Endothelial cell (in vitro differentiated cells): ENCODE data around the gene SPATA32. TPM values are rescaled to one million over a fixed set of nuclear protein-coding genes. Genes with fewer than 3 reads are reported as not detected.

Experiments
- DNase-seq: peaks from one replicate; pipeline ENCODE4 v3.0.0; 2021; ENCODE audit warnings: low spot score
- H3K27ac Mint-ChIP-seq: one replicate; pipeline ENCODE4 v1.8.0; 2021; ENCODE audit warnings: mixed read lengths, inconsistent platforms; ENCODE audit not compliant: unreplicated experiment
- H3K27me3 Mint-ChIP-seq: one replicate; pipeline ENCODE4 v1.8.0; 2021; ENCODE audit warnings: mild to moderate bottlenecking, moderate library complexity, mixed read lengths, inconsistent platforms; ENCODE audit not compliant: unreplicated experiment
- H3K36me3 Mint-ChIP-seq: one replicate; pipeline ENCODE4 v1.8.0; 2021; ENCODE audit warnings: mild to moderate bottlenecking, low read depth, mixed read lengths, inconsistent platforms; ENCODE audit not compliant: unreplicated experiment
- H3K4me1 Mint-ChIP-seq: one replicate; pipeline ENCODE4 v1.8.0; 2021; ENCODE audit warnings: mild to moderate bottlenecking, mixed read lengths, inconsistent platforms; ENCODE audit not compliant: unreplicated experiment
- H3K4me3 Mint-ChIP-seq: one replicate; pipeline ENCODE4 v1.8.0; 2021; ENCODE audit warnings: mild to moderate bottlenecking, mixed read lengths, inconsistent platforms; ENCODE audit not compliant: unreplicated experiment
- H3K9me3 Mint-ChIP-seq: one replicate; pipeline ENCODE4 v1.8.0; 2021; ENCODE audit warnings: mixed read lengths, inconsistent platforms; ENCODE audit not compliant: unreplicated experiment
- total RNA-seq: library from RNA; stranded (reverse); fragmentation: NEBNext Ultra II Directional; extraction: Animal tissue kit (Norgen Biotek cat#: 25700); gene quantifications from one replicate; pipeline ENCODE4 v1.2.1, GENCODE V29; 2021; ENCODE audit not compliant: unreplicated experiment
- TF ChIP-seq, protein P1 (sequence below): fragments of 200-600 bp; sonication (generic); IDR thresholded peaks from one replicate; pipeline ENCODE4 v1.5.0; 2021; ENCODE audit warnings: antibody characterized with exemption; ENCODE audit not compliant: unreplicated experiment

The SPATA32 gene
- total RNA-seq, 1 donor from 2014 or later, result not detected

DNA sequence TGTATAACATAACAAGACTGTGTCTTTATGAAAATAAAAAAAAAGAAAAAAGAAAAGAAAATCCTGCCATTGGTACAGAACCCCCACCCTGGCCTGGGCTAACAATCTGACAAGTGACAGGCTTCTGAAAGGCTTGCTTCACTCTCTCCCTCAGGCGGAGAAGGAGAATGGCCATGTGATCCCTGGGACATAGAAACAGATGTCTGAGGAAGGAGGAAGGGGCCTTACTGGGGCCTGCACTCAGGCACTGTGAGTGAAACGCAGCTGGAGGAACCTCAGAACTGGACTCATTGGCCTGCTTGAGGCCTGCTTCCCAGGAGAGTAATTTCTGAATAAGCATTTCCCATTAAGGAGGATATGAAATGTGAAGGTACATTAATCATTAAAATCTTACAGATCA, 37.5 kb upstream of the SPATA32 start:
- TF ChIP-seq, protein P1, sequence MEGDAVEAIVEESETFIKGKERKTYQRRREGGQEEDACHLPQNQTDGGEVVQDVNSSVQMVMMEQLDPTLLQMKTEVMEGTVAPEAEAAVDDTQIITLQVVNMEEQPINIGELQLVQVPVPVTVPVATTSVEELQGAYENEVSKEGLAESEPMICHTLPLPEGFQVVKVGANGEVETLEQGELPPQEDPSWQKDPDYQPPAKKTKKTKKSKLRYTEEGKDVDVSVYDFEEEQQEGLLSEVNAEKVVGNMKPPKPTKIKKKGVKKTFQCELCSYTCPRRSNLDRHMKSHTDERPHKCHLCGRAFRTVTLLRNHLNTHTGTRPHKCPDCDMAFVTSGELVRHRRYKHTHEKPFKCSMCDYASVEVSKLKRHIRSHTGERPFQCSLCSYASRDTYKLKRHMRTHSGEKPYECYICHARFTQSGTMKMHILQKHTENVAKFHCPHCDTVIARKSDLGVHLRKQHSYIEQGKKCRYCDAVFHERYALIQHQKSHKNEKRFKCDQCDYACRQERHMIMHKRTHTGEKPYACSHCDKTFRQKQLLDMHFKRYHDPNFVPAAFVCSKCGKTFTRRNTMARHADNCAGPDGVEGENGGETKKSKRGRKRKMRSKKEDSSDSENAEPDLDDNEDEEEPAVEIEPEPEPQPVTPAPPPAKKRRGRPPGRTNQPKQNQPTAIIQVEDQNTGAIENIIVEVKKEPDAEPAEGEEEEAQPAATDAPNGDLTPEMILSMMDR, result no peak
- Mint-ChIP-seq H3K36me3 (no peaks in the 10 kb centered on the region), H3K9me3 (no peaks in the 10 kb centered on the region), H3K27me3 (peaks cover 1% of the 10 kb centered on the region), H3K4me1 (peaks cover 6% of the 10 kb centered on the region), H3K4me3 (no peak overlapping the region), H3K27ac (peak overlapping the region; percentile 63)
- no peak for DNase-seq

DNA sequence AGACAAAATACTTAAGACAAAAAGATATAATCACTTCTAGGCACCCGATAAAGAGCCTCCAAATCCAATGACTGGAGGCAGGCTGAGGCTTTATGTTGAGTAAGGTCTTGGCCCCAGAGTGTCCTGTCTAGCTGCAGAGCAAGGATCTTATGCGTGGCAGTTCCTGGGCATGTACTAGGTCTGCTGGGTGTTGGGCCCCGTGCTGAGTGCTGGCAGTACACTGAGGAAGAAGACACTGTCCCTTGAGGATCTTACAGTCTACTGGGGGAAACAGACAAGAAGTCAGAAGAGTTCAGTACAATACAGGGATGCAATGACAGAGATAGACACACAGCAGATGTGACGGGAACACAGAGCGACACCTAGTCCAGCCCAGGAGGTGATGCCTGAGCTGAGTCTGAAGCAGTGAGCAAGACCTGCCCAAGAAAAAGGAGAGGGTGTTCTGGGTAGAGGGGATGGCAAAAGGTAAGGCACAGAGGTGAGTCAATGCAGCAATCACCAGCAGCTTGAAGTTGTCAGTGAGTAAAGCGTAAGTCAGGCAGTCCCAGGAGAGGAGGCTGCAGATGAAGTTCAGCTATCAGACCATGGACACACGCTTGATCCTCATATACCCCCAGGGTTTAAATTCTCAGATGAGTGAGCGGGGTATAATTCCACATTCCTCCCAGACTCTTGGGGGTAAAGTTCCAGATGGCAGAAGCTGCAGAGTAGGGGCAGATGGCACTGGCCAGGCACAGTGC, 36.8 kb upstream of the SPATA32 start:
- no peaks in the 10 kb centered on the region for H3K9me3 Mint-ChIP-seq
- peaks cover 6% of the 10 kb centered on the region for H3K4me1 Mint-ChIP-seq
- no peak for DNase-seq
- no peak overlapping the region for H3K4me3 Mint-ChIP-seq
- H3K27me3 Mint-ChIP-seq, result peaks cover 3% of the 10 kb centered on the region
- H3K27ac Mint-ChIP-seq, result no peak overlapping the region
- no peaks in the 10 kb centered on the region for H3K36me3 Mint-ChIP-seq
- TF ChIP-seq, protein P1, result no peak

- no peak overlapping the region for H3K27ac Mint-ChIP-seq
- H3K4me3 Mint-ChIP-seq, result no peak overlapping the region
- no peaks in the 10 kb centered on the region for H3K36me3 Mint-ChIP-seq
- TF ChIP-seq, protein P1, result no peak
- no peak for DNase-seq
- H3K9me3 Mint-ChIP-seq, result no peaks in the 10 kb centered on the region
- peaks cover 6% of the 10 kb centered on the region for H3K4me1 Mint-ChIP-seq
- H3K27me3 Mint-ChIP-seq, result peaks cover 5% of the 10 kb centered on the region
Measured at GRCh38 chr17:45296833-45297124, 34.9 kb upstream of the SPATA32 start.

GRCh38 chr17:45296003-45296832, 34.3 kb upstream of the SPATA32 start:
- Mint-ChIP-seq H3K27me3 (peaks cover 5% of the 10 kb centered on the region), H3K4me3 (no peak overlapping the region), H3K4me1 (peaks cover 6% of the 10 kb centered on the region), H3K36me3 (no peaks in the 10 kb centered on the region), H3K9me3 (no peaks in the 10 kb centered on the region), H3K27ac (no peak overlapping the region)
- TF ChIP-seq, protein P1, result no peak
- DNase-seq, result no peak

GRCh38 chr17:45294506-45294905, 32.6 kb upstream of the SPATA32 start:
- no peak for DNase-seq
- H3K4me1 Mint-ChIP-seq, result peaks cover 2% of the 10 kb centered on the region

More at GRCh38 chr17:45294506-45294905, 32.6 kb upstream of the SPATA32 start:
- Mint-ChIP-seq H3K9me3 (no peaks in the 10 kb centered on the region), H3K27ac (no peak overlapping the region), H3K4me3 (no peak overlapping the region), H3K27me3 (peaks cover 5% of the 10 kb centered on the region), H3K36me3 (no peaks in the 10 kb centered on the region)
- TF ChIP-seq, protein P1, result no peak
